ENCODE data around the gene BMP15.
A peak's percentile ranks its signal among the peaks of the same experiment; 100 is the strongest.

Gene BMP15

GRCh38 chrX:50905334-50905733 is 5.2 kb upstream of the BMP15 start:
- no peak overlapping the region for H3K4me3 ChIP-seq (replicated peaks; ENCODE audit: low read depth, low read length)
- DNase-seq (ENCODE audit: extremely low read depth, insufficient read length): no peak
- H3K36me3 ChIP-seq (ENCODE audit: control insufficient read depth, insufficient read depth, low read length): no peaks in the 10 kb centered on the region
- TF ChIP-seq CTCF (IDR thresholded peaks at IDR 0.05; ENCODE audit: insufficient read depth, low read length, poor library complexity, severe bottlenecking): peak; percentile 48
- H3K27me3 ChIP-seq (replicated peaks; ENCODE audit: control insufficient read depth, insufficient read depth, low read length): no peaks in the 10 kb centered on the region

- H3K27me3 ChIP-seq (replicated peaks; ENCODE audit: control insufficient read depth, insufficient read depth, low read length): no peaks in the 10 kb centered on the region
- TF ChIP-seq CTCF (IDR thresholded peaks at IDR 0.05; ENCODE audit: insufficient read depth, low read length, poor library complexity, severe bottlenecking): no peak
- H3K36me3 ChIP-seq (ENCODE audit: control insufficient read depth, insufficient read depth, low read length): no peaks in the 10 kb centered on the region
These were observed 3.0 kb downstream of the BMP15 start for GRCh38 chrX:50913520-50913919.

GRCh38 chrX:50920132-50920531 is 9.6 kb downstream of the BMP15 start:
- TF ChIP-seq CTCF (IDR thresholded peaks at IDR 0.05; ENCODE audit: insufficient read depth, low read length, poor library complexity, severe bottlenecking): no peak
- Histone ChIP-seq H3K4me3 (replicated peaks; ENCODE audit: low read depth, low read length) (no peak overlapping the region), H3K27me3 (replicated peaks; ENCODE audit: control insufficient read depth, insufficient read depth, low read length) (no peaks in the 10 kb centered on the region), H3K36me3 (ENCODE audit: control insufficient read depth, insufficient read depth, low read length) (no peaks in the 10 kb centered on the region)
- DNase-seq (ENCODE audit: extremely low read depth, insufficient read length): no peak

More at GRCh38 chrX:50913520-50913919, 3.0 kb downstream of the BMP15 start:
- no peak overlapping the region for H3K4me3 ChIP-seq (replicated peaks; ENCODE audit: low read depth, low read length)
- DNase-seq (ENCODE audit: extremely low read depth, insufficient read length): no peak

- Histone ChIP-seq H3K27me3 (replicated peaks; ENCODE audit: control insufficient read depth, insufficient read depth, low read length) (no peaks in the 10 kb centered on the region; the same call in 1 of the 2 replicates), H3K36me3 (ENCODE audit: control insufficient read depth, insufficient read depth, low read length) (no peaks in the 10 kb centered on the region)
- TF ChIP-seq CTCF (IDR thresholded peaks at IDR 0.05; ENCODE audit: insufficient read depth, low read length, poor library complexity, severe bottlenecking): no peak
These were observed 16.6 kb downstream of the BMP15 start for GRCh38 chrX:50927127-50927526.

GRCh38 chrX:50941638-50942037 is 31.1 kb downstream of the BMP15 start:
- Histone ChIP-seq H3K4me3 (replicated peaks; ENCODE audit: low read depth, low read length) (no peak overlapping the region), H3K36me3 (ENCODE audit: control insufficient read depth, insufficient read depth, low read length) (no peaks in the 10 kb centered on the region), H3K27me3 (replicated peaks; ENCODE audit: control insufficient read depth, insufficient read depth, low read length) (no peaks in the 10 kb centered on the region)
- no peak for DNase-seq (ENCODE audit: extremely low read depth, insufficient read length)
- peak; percentile 70 for TF ChIP-seq CTCF (IDR thresholded peaks at IDR 0.05; ENCODE audit: insufficient read depth, low read length, poor library complexity, severe bottlenecking)

More at GRCh38 chrX:50927127-50927526, 16.6 kb downstream of the BMP15 start:
- no peak for DNase-seq (ENCODE audit: extremely low read depth, insufficient read length)
- no peak overlapping the region for H3K4me3 ChIP-seq (replicated peaks; ENCODE audit: low read depth, low read length)

- Histone ChIP-seq H3K27me3 (replicated peaks; ENCODE audit: control insufficient read depth, insufficient read depth, low read length) (no peaks in the 10 kb centered on the region), H3K36me3 (ENCODE audit: control insufficient read depth, insufficient read depth, low read length) (no peaks in the 10 kb centered on the region), H3K4me3 (replicated peaks; ENCODE audit: low read depth, low read length) (no peak overlapping the region)
- DNase-seq (ENCODE audit: extremely low read depth, insufficient read length): no peak
- no peak for TF ChIP-seq CTCF (IDR thresholded peaks at IDR 0.05; ENCODE audit: insufficient read depth, low read length, poor library complexity, severe bottlenecking)
These were observed 31.9 kb downstream of the BMP15 start for GRCh38 chrX:50942471-50942870.
